H9 (cell line): ENCODE measurements around the gene AHSG. TPM values are rescaled to one million over a fixed set of nuclear protein-coding genes. Genes with fewer than 3 reads are reported as not detected.

ENCODE experiments used
- DNase-seq: peaks from one replicate; pipeline ENCODE4 v3.0.0-alpha.2; 2017
- H2AFZ ChIP-seq: one replicate; pipeline ENCODE4 v1.6.1; 2013; ENCODE audit warnings: mild to moderate bottlenecking, low read length, control low read depth, moderate library complexity
- H2AK5ac ChIP-seq: 2 replicates; pipeline ENCODE4 v1.6.1; 2013; ENCODE audit warnings: low read length, control low read depth, mixed read lengths; ENCODE audit not compliant: insufficient read length
- H2BK120ac ChIP-seq: one replicate; pipeline ENCODE4 v1.6.1; 2013; ENCODE audit warnings: low read depth, mild to moderate bottlenecking, low read length, control low read depth, inconsistent platforms; ENCODE audit not compliant: poor library complexity, severe bottlenecking
- H2BK12ac ChIP-seq: 2 replicates; pipeline ENCODE4 v1.6.1; 2013; ENCODE audit warnings: low read length, control low read depth, mixed read lengths, low read depth; ENCODE audit not compliant: insufficient read length
- H2BK15ac ChIP-seq: 2 replicates; pipeline ENCODE4 v1.6.1; 2013; ENCODE audit warnings: low read depth, low read length, control low read depth
- H2BK20ac ChIP-seq: one replicate; pipeline ENCODE4 v1.6.1; 2013; ENCODE audit warnings: low read depth, mild to moderate bottlenecking, low read length, control low read depth, inconsistent platforms; ENCODE audit not compliant: poor library complexity, severe bottlenecking
- H2BK5ac ChIP-seq: 2 replicates; pipeline ENCODE4 v1.6.1; 2013; ENCODE audit warnings: low read length, control low read depth, mixed read lengths; ENCODE audit not compliant: insufficient read length
- H3K14ac ChIP-seq: 2 replicates; pipeline ENCODE4 v1.6.1; 2013; ENCODE audit warnings: low read length, control low read depth; ENCODE audit not compliant: insufficient read depth
- H3K18ac ChIP-seq: 2 replicates; pipeline ENCODE4 v1.6.1; 2013; ENCODE audit warnings: low read depth, mild to moderate bottlenecking, mixed read lengths, low read length, control low read depth; ENCODE audit not compliant: insufficient read length
- H3K23ac ChIP-seq: 2 replicates; pipeline ENCODE4 v1.6.1; 2013; ENCODE audit warnings: low read length, control low read depth, mixed read lengths, low read depth; ENCODE audit not compliant: insufficient read length
- H3K23me2 ChIP-seq: 2 replicates; pipeline ENCODE4 v1.6.1; 2013; ENCODE audit warnings: low read depth, mild to moderate bottlenecking, mixed read lengths, low read length, control low read depth; ENCODE audit not compliant: insufficient read length, poor library complexity, severe bottlenecking
- H3K27ac ChIP-seq: 2 replicates; pipeline ENCODE4 v1.5.1; 2013; ENCODE audit warnings: low read length, control low read depth, mixed read lengths, low read depth; ENCODE audit not compliant: insufficient read length
- H3K27me3 ChIP-seq: 2 replicates; pipeline ENCODE4 v1.6.1; 2013; ENCODE audit warnings: low read length, control low read depth, inconsistent platforms; ENCODE audit not compliant: insufficient read depth
- H3K4ac ChIP-seq: 2 replicates; pipeline ENCODE4 v1.6.1; 2013; ENCODE audit warnings: low read depth, mild to moderate bottlenecking, control low read depth, inconsistent platforms, low read length, moderate library complexity
- H3K4me1 ChIP-seq: 2 replicates; pipeline ENCODE4 v1.6.1; 2013; ENCODE audit warnings: low read length, control low read depth, inconsistent platforms; ENCODE audit not compliant: insufficient read depth
- H3K4me2 ChIP-seq: 2 replicates; pipeline ENCODE4 v1.6.1; 2013; ENCODE audit warnings: low read length, control low read depth, mixed read lengths; ENCODE audit not compliant: insufficient read length, insufficient read depth
- H3K56ac ChIP-seq: 2 replicates; pipeline ENCODE4 v1.6.1; 2013; ENCODE audit warnings: low read depth, mild to moderate bottlenecking, mixed read lengths, low read length, control low read depth; ENCODE audit not compliant: insufficient read length
- H3K79me1 ChIP-seq: 2 replicates; pipeline ENCODE4 v1.6.1; 2013; ENCODE audit warnings: low read depth, mild to moderate bottlenecking, moderate library complexity, low read length, control low read depth, inconsistent platforms; ENCODE audit not compliant: insufficient read depth, poor library complexity, severe bottlenecking
- H3K79me2 ChIP-seq: 2 replicates; pipeline ENCODE4 v1.6.1; 2013; ENCODE audit warnings: low read length, control low read depth, inconsistent platforms; ENCODE audit not compliant: insufficient read depth
- H3K9ac ChIP-seq: 2 replicates; pipeline ENCODE4 v1.6.1; 2013; ENCODE audit warnings: low read length, control low read depth, mixed read lengths; ENCODE audit not compliant: insufficient read length; ENCODE audit errors: extremely low read depth
- H3K9me3 ChIP-seq: one replicate; pipeline ENCODE4 v1.6.1; 2013; ENCODE audit warnings: low read depth, low read length, inconsistent platforms; ENCODE audit not compliant: control insufficient read depth
- H3T11ph ChIP-seq: one replicate; pipeline ENCODE4 v1.6.1; 2013; ENCODE audit warnings: mild to moderate bottlenecking, low read length, control low read depth, inconsistent platforms
- H4K20me1 ChIP-seq: one replicate; pipeline ENCODE4 v1.6.1; 2013; ENCODE audit not compliant: control insufficient read depth, insufficient read length, insufficient read depth
- H4K5ac ChIP-seq: 2 replicates; pipeline ENCODE4 v1.6.1; 2013; ENCODE audit warnings: low read depth, mild to moderate bottlenecking, mixed read lengths, low read length, control low read depth; ENCODE audit not compliant: insufficient read length
- H4K8ac ChIP-seq: replicated peaks from 2 replicates; pipeline ENCODE4 v1.6.1; 2013; ENCODE audit warnings: low read length, control low read depth, mixed read lengths, low read depth; ENCODE audit not compliant: insufficient read length
- H4K91ac ChIP-seq: 2 replicates; pipeline ENCODE4 v1.6.1; 2013; ENCODE audit warnings: low read depth, mild to moderate bottlenecking, moderate library complexity, mixed read lengths, low read length, control low read depth; ENCODE audit not compliant: insufficient read length
- H3K27ac Mint-ChIP-seq, 3 experiments: 2 replicates in 2 of 3; 3 replicates in 1 of 3; pipeline ENCODE4 v1.8.0; 2020 to 2021; ENCODE audit warnings: mixed read lengths in 3 of 3, mild to moderate bottlenecking in 1 of 3, moderate library complexity in 1 of 3
- H3K27me3 Mint-ChIP-seq: 2 replicates; pipeline ENCODE4 v1.8.0; 2021; ENCODE audit warnings: low read depth, mild to moderate bottlenecking, moderate library complexity, mixed read lengths
- H3K36me3 Mint-ChIP-seq, 3 experiments: 2 replicates in 2 of 3; 3 replicates in 1 of 3; pipeline ENCODE4 v1.8.0; 2020 to 2021; ENCODE audit warnings: low read depth in 3 of 3, mixed read lengths in 3 of 3; ENCODE audit not compliant: insufficient read depth in 1 of 3
- H3K4me1 Mint-ChIP-seq, 2 experiments: 2 replicates each; pipeline ENCODE4 v1.8.0; 2020; ENCODE audit warnings: mixed read lengths in 2 of 2
- H3K4me3 Mint-ChIP-seq, 2 experiments: 2 replicates in 1 of 2; 3 replicates in 1 of 2; pipeline ENCODE4 v1.8.0; 2020 to 2021; ENCODE audit warnings: mild to moderate bottlenecking in 2 of 2, mixed read lengths in 2 of 2, moderate library complexity in 1 of 2
- H3K9me3 Mint-ChIP-seq, 2 experiments: 2 replicates in 1 of 2; 3 replicates in 1 of 2; pipeline ENCODE4 v1.8.0; 2020; ENCODE audit warnings: mild to moderate bottlenecking in 2 of 2, mixed read lengths in 2 of 2, moderate library complexity in 1 of 2
- CTCF ChIP-seq: fragments of 200-600 bp; sonication (generic); conservative IDR thresholded peaks from 3 replicates; pipeline ENCODE4 v1.8.0; 2021; ENCODE audit warnings: antibody characterized with exemption, mild to moderate bottlenecking
- WGBS: extraction: QIAGEN DNeasy Blood & Tissue Kit; methylation state at CpG from one replicate; pipeline ENCODE4 v1.1.7; 2013; ENCODE audit warnings: missing lambda C conversion rate, low lambda C conversion rate, mixed read lengths; ENCODE audit not compliant: insufficient read length; ENCODE audit errors: extremely low coverage; 5-methylcytosine and 5-hydroxymethylcytosine counted together
- total RNA-seq: library from RNA; stranded (reverse); gene quantifications from 2 replicates; pipeline ENCODE4 v1.2.1, GENCODE V29; 2021

The AHSG gene
- total RNA-seq, 1 experiment from 2014 or later = not detected

DNA sequence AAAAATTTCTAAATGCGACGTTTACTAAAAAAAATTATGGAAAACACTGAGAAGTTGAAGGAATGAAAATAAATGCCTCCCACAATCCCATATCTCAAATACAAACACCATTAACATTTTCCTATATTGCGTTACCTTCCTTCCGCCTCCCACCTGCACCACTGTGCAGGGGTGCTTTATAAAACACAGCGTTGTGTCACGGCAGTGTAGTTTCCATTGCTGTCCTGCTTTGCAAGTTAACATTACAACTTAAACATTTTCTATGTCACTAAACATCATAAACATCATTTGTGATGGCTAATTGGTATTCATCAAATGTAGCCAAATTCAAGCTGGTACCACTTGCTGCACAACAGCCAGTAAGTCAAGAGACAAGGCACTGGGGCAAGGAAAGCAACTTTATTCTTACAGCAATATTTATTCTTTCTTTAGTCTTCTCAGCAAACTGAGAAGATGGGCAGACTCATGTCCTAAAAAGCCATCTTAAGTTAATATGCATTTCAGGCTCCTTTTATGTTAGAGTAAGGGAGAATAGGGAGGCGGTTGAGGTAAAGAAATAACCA, 15.1 kb downstream of the AHSG start:
- H2BK15ac ChIP-seq = no peak overlapping the region
- no peak overlapping the region for H3K18ac ChIP-seq
- no peaks in the 10 kb centered on the region for H4K20me1 ChIP-seq
- H2AFZ ChIP-seq = no peak overlapping the region
- TF ChIP-seq CTCF = no peak
- no peak overlapping the region for H2AK5ac ChIP-seq
- H3T11ph ChIP-seq = no peak overlapping the region
- no peak overlapping the region for H3K4me3 Mint-ChIP-seq
- H2BK12ac ChIP-seq = no peak overlapping the region
- H3K27me3 ChIP-seq = no peaks in the 10 kb centered on the region
- H2BK20ac ChIP-seq = no peak overlapping the region
- no peak overlapping the region for H3K4me2 ChIP-seq
- no peak for DNase-seq
- no peak overlapping the region for H4K8ac ChIP-seq
- H3K27me3 Mint-ChIP-seq = peaks cover 4% of the 10 kb centered on the region
- H2BK5ac ChIP-seq = no peak overlapping the region
- H3K79me2 ChIP-seq = no peaks in the 10 kb centered on the region
- H3K9me3 Mint-ChIP-seq = no peaks in the 10 kb centered on the region
- no peaks in the 10 kb centered on the region for H3K79me1 ChIP-seq
- peaks cover 6 to 7% of the 10 kb centered on the region in 2 experiments; a peak in 2 of 4 replicates for H3K4me1 Mint-ChIP-seq
- no peak overlapping the region for H3K14ac ChIP-seq
- no peaks in the 10 kb centered on the region for H3K23me2 ChIP-seq
- no peak overlapping the region for H4K91ac ChIP-seq
- H3K36me3 Mint-ChIP-seq = no peaks in the 10 kb centered on the region
- H3K27ac Mint-ChIP-seq = no peak overlapping the region; a peak in 1 of 7 replicates
- no peak overlapping the region for H3K27ac ChIP-seq
- H3K9ac ChIP-seq = no peak overlapping the region
- H3K9me3 ChIP-seq = no peaks in the 10 kb centered on the region
- H3K23ac ChIP-seq = no peak overlapping the region
- H3K4ac ChIP-seq = no peak overlapping the region
- no peak overlapping the region for H4K5ac ChIP-seq
- no CpG with 5 or more reads among the region's 7 CpGs for WGBS
- no peak overlapping the region for H3K56ac ChIP-seq
- no peaks in the 10 kb centered on the region; the same call in 1 of the 2 replicates for H3K4me1 ChIP-seq
- H2BK120ac ChIP-seq = no peak overlapping the region
